NCI-H510A (cell line): ENCODE results near the gene KDM8.
"Not testable (repeated sequence)": the region's sequence is repeated elsewhere in the genome, so short reads cannot be mapped to it uniquely, and the experiment has no call there.

Source experiments
- DNase-seq: peaks from one replicate; lab custom pipeline; 2025; lab: John Stamatoyannopoulos, UW

The KDM8 gene

DNA sequence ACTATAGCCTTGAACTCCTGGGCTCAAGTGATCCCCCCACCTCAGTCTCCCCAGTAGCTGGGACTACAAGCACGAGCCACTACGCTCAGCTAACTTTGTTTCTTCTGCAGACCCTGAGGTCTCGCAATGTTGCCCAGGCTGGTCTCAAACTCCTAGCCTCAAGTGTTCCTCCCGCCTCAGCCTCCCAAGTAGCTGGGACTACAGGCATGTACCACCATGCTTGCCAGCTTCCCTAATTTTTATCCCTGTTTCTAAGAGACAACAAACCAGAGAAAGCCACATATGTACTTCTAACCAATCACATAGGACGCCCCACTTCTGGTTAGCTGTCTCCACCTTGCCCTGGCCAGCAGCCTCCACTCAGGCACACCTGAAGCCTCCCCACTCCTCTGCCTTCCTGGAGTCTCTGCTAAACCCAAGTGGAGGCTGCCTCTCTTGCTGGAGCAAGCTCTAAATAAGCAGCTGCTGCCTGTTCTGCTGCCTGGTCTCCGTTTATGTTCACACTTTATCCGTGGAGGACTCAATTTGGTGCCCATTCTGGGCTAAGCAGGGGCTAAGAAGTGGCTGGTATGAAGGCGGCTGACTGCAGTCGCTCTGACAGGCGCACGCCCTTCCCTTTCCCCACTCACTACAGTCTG lies 40.5 kb downstream of the KDM8 start:
- DNase-seq, result no peak

DNA sequence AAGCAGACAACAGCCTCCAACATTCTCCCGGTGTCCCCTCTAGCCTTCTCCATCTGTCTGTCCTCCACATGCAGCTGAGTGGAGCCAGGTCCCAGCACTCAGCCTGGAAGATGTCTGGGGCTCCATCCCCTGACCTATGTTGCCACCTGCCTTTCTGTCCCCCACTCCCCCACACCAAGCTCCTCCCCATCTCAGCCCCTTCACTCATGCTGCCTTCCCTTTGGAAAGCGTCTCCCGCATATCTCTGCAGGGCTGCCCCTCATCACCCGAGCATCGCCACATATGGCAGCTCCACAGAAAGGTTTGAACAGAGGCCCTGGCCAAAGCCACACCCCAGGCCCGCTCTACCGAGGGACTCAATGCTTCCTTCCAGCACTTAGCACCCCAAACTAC lies 41.0 kb downstream of the KDM8 start:
- no peak for DNase-seq

DNA sequence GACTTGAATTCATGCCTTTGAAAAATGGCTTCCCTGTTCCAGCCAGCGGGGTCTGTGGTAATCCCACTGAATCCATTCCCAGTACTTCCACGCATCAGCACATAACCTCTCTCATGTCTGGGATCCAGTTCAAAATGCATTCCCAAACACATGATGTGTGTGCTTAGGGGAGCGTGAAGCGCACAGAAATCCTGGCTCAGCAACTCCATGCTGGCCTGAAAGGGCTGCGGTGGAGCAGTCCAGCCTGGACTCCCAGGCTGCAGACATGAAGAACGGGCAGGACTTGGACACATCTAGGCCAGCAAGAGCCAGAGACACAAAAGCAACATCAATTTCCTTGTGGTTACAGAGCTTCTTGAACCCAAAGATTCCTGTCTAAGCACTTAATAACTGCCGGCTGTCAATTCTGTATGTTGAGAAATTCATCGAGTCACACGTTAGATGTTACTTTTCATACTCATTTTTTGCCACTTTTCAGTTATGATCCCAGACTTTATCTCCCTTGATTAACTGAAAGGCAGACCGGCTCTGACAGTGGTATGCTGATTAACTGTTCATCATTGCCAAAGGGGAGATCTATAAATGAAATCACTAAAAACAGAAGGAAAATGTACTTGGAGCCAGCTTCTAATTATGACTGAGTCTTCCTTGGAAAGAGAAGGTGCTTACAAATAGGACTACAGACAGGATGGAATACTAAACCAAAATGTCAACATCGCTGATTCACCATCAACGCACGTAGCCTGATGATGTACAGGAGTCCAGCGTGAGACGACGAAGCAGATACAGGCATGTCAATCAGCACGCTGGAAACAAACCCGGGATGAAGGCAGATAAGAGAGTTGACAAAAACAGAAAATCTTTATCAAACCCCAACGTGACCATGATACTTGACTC lies 42.2 kb downstream of the KDM8 start:
- no peak for DNase-seq

DNA sequence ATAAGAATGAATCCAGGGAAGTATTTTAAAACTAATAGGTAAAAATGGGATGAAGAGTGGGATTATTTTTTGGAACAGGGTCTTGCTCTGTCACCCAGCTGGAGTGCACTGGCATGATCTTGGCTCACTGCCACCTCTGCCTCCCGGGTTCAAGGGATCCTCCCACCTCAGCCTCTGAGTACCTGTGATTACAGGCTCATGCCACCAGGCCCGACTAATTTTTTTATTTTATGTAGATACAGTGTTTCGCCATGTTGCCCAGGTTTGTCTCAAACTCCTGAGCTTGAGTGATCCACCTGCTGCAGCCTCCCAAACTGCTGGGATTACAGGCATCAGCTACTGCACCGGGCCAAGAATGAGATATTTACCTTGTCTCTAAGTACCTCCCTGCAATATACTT lies 43.1 kb downstream of the KDM8 start:
- DNase-seq, result no peak

DNA sequence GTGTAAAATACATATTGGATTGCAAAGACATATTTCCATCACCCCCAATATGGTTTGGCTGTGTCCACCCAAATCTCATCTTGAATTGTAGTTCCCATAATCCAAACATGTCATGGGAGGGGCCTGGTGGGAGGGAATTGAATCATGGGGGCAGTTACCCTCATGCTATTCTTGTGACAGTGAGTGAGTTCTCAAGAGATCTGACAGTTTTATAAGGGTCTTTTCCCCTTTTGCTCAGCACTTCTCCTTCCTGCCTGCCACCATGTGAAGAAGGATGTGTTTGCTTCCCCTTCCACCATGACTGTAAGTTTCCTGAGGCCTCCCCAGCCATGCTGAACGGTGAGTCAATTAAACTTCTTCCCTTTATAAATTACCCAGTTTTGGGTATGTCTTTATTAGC lies 43.8 kb downstream of the KDM8 start:
- DNase-seq, result not testable (repeated sequence)

DNA sequence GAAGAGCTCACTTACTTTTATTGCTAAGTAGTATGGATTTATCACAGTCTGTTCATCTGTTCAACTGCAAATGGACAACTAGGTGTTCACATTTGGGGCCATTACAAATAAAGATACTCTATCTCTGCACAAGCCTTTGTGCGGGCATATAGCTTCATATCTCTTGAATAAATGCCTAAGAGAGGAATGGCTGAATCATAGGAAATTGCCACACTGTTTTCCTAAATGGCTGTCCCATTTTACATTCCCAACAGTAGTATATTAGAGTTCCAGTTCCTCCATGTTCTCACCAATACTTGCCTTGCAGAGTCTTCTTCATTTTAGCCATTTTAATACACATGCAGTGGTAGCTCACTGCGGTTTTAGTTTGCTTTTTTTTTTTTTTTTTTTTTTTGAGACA lies 44.7 kb downstream of the KDM8 start:
- DNase-seq, result no peak

DNA sequence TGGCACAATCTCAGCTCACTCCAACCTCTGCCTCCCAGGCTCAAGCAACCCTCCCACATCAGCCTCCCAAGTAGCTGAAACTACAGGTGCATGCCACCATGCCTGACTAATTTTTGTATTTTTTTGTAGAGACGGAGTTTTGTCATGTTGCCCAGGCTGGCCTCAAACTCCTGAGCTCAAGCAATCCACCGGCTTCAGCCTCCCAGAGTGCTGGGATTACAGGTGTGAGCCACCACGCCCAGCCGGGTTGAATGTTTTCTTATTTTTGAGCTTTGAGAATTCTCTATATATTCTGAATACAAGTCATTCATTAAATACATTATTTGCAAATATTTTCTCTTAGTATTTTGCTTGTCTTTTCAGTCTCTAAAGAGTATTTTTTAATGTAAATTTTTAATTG lies 45.6 kb downstream of the KDM8 start:
- not testable (repeated sequence) for DNase-seq

DNA sequence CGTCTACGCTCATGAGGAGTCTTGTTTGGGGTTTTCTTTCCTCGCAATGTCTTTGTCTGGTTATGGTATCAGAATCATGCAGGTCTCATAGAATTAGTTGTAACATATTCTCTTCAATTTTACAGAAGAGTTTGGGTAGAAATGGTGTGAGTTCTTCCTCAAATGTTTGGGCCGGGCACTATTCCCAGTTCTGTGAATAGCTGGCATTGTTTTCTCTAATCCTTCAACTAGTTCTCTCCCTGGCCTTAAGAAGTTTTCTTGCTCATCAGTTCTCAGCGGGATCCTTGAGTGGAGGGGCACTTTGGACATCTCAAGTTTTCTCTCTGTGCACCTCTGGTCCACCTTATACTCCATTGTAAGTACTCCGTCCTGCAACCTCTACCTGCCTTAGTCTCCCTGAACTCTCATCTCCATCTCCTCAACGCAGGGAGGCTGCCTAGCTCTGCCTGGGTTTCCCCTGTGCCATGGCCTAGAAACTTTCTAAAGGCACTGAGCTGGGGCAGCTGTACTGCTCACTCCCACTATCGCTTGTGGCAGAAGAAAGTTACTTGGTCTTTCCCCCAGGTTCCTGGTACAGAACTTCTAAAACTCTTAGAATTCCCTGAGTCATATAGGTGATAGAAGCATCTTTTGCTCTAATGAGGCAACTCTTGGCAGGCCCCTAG lies 48.3 kb downstream of the KDM8 start:
- DNase-seq, result no peak

DNA sequence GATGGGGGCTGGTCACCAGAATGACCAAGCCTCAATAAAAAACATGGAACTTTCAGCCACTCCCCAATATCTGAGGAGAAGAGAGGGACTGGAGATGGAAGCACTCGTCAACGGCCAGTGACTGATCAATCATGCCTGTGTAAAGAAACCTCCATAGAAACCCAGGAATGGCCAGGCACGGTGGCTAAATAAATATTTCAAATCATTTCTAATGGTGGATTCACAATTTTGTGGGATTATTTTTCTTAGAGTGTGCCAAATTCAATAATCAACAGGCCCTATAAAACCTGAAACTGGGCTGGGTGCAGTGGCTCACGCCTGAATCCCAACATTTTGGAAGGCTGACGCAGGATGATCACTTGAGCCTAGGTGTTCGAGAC lies 48.9 kb downstream of the KDM8 start:
- DNase-seq, result no peak

DNA sequence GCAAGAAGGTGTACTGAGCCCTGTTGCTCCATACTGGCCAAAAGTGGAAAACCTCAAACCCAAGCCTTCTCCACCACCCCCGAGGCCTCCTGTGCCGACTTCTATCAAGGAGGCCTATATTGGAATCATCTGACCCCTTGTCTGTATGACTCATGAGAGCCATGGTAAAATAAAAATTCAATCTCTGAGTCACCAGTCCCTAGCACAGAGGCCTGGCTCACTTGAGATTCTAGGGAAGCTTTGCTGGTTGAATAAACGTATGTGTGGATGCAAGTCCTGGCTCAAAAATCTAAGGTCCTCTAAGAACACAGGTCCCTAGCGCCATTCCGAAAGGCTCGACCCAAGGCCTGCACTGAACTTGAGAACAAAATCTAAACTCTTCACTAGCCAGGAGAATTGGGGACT lies 50.2 kb downstream of the KDM8 start:
- no peak for DNase-seq

DNA sequence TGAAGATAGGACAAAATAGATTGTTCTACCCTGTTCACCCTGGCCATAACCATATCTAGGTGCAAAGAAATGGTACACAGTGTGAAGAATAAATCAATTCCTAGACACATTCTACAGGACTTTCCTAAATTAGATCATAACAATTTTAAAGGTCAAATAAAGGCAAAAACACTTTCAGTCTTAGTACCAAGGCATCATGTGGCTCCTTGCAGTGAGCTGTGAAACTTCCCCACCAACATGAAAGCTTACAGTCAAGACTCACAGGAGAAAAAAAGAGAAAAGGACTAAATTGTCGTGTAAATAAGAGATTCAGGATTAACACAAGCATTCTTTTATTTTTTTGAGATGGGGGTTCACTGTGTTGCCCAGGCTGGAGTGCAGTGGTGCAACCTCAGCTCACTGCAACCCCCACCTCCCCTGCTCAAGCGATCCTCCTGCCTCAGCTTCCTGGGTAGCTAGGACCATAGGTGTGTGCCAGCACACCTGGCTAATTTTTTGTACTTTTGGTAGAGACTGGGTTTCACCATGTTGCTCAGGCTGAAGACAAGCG lies 51.0 kb downstream of the KDM8 start:
- DNase-seq, result no peak

DNA sequence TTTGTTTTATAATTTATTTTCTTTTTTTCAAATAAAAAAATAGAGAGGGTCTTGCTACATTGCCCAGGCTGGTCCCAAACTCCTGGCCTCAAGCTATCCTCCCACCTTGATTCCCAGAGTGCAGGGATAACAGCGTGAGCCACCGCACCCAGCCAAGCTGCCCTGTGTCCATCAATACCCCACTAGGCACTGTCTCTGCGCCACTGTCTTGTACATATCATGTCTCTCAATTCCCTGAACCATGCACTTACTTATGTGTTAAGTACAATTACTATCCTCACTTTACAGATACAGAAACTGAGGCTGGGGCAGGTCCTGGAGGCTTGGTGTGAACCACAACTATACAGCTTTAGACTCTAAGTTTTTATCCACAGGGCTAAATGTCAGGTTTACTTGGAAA lies 53.5 kb downstream of the KDM8 start:
- no peak for DNase-seq

DNA sequence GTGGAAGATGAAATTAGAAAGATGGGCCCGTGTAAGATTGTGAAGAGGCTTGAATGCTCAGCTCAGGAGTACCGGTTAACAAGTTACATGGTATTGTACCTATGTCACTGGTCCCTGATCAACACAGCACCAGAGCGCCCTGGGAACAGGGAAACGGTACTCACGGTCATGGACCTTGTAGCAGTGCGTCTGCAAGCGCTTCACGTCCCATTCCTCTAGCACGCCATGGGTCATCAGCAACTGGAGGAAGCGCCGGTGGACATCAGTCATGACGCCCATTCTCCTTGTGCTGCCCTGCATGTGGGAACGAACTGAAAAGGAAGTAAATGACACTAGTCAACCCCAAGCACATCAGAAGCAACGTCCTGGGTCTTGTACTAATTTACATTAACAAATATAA lies 53.9 kb downstream of the KDM8 start:
- no peak for DNase-seq

DNA sequence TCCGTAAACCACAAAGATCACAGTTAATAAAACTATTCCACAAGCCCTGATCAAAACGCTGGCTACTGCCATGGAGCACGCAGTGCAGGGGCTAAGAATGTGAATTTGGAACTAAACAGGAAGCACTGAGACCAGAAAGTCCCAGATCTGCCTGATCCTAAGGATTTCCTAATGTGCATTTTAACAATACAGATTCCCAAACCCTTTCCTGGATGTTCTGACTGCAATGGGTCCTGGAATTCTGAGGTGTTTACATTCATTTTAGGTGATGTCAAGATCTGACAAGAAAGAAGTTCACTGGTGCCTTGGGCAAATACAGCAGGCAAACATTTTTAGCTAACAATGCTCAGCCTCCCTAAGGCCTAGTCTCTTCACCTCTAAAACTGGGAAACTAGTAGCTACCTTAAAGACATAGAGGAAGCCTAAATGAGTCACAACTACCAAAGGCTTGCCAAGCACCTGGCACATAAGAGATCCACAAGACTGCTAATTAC lies 55.0 kb downstream of the KDM8 start:
- no peak for DNase-seq

DNA sequence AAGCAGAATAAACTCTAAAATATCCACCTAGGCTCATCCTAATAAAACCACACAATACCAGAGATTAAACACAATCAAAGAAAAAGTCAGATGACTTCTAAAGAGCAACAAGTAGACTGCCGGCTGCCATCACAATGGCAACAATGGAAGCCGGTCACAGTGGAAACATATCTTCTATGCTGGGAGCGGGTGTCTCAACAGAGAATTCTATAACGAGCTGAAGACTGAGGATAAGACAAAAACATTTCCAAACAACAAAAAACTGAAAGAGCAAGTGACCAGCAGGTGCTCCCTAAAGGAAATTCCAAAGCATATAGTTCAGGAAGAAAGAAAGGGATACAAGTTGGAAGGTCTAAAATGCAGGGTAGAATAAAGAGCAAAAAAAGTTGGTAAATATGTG lies 56.4 kb downstream of the KDM8 start:
- DNase-seq, result no peak

DNA sequence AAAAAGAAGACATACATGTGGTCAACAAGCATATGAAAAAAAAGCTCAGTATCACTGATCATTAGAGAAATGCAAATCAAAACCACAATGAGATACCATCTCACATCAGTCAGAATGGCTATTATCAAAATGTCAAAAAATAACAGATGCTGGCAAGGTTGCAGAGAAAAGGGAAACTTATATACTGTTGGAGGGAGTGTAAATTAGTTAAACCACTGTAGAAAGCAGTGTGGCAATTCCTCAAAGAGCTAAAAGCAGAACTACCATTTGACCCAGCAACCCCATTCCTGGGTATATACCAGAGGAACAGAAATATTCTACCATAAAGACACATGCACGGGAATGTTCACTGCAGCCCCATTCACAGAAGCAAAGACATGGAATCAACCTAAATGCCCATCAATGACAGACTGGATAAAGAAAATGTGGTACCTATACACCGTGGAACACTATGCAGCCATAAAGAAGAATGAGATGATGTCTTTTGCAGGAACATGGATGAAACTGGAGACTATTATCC lies 59.6 kb downstream of the KDM8 start:
- DNase-seq, result not testable (repeated sequence)

DNA sequence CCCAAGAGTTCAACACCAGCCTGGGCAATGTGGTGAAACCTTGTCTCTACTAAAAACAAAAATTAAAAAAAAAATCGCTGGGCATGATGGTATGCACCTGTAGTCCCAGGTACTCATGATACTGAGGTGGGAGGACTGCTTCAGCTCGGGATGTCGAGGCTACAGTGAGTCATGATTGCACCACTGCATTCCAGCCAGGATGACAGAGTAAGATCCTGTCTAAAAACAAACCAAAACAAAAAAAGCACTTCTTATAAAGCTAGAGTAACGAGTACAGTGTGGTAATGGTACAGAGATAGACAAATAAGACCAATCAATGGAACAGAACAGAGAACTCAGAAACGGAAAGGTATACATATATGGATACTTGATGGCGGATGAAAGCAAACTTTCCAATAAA lies 60.8 kb downstream of the KDM8 start:
- no peak for DNase-seq

DNA sequence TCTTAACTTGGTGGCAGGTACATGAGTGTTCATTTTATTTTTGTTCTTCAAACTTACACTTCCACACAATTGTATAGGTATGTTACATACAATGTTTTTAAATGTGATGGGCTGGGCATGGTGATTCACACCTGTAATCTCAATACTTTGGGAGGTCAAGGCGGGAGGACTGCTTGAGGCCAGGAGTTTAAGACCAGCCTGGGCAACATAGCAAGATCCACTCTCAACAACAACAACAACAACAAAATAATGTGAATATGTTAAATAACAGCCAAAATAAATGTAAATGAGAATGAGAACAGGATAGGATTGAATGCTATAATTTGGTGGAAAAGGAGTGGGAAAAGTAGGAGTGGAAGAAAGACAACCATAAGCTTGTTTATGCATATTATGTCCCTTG lies 62.7 kb downstream of the KDM8 start:
- no peak for DNase-seq

DNA sequence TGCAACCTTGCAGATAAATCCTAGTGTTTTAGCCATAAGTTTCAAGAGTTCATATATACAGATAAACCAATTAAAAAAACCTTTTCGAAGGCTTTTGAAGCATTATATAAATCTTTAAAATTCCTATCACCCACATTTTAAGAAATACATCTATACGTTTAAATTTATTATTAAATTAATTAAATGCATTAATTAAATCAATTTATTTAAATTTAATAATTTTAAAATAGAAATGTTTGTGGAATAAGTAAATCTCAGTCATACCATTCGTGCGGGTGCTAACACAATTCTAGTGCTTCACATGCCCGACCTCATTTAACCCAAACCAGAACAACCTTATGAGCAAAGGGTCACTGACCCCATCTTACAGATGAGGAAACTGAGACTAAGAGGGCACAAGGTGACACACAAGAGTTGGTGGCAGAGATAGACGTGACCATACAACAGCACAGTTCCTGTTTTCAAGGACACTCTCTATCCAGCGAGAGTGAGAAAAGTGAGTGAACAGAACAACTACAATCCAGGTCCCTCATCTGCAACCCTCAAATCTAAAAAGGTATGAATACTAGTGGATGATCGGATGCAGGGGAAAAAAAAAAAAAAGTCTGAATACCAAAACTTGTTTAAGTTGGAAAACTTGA lies 63.8 kb downstream of the KDM8 start:
- no peak for DNase-seq

DNA sequence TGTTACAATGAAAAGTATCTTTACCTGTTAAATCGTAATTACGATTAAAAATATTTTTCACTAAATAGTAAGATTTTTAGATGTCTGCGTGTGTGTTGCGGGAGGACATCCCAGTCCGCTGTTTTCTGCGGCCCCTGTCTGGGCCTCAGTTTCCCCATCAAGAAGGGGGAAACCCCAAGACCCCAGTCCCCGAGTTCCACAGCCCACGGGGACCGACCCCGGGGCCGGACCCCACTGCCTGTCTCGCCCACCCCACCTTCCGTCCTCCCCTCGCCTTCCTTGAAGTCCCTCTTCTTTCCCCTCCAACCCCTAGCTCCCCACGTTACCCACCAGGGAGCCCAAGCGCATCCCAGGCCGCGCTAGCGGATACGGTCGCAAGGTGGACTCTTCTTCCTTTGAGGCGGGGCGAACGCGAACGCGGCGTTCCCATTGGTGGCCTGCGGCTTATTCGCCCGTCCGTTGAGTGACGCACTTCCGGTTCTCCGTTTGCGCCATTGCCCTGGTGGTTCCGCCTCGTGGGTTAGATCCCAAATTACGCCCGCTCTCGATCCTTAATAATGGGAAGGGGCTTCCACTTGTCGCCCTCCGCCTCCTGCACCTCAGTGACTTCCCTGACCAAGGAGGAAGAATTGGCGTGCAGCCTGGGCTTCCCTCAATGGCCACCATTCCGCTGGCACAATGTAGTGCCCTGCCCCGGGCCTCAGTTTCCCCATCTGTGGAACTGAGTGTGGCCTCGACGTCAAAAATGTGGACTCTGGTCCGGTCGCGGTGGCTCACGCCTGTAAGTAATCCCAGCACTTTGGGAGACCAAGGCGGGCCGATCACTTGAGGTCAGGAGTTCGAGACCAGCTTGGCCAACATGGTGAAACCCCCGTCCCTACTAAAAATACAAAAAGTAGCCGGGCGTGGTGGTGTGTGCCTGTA lies 65.3 kb downstream of the KDM8 start, which contains the start of gene NSMCE1:
TSS of gene NSMCE1 (minus strand) at position 397 of the 924 bp plus-strand sequence. CDS start 11,202 bp downstream, outside the sequence.
- peak; percentile 95 for DNase-seq
